Prostate gland (tissue), 2 donors: ENCODE data around the gene AGPAT4. TPM values are rescaled to one million over a fixed set of nuclear protein-coding genes. Genes with fewer than 3 reads are reported as not detected.

ENCODE experiments used
- DNase-seq: peaks from one replicate; pipeline ENCODE4 v3.0.0-alpha.2; 2019; ENCODE audit warnings: low spot score
- H3K27ac ChIP-seq, 2 donors: fragments of 200-600 bp; sonication (generic); 2 replicates each; pipeline ENCODE4 v1.5.1; 2017 to 2019
- H3K27me3 ChIP-seq: fragments of 200-600 bp; sonication (generic); replicated peaks from 2 replicates; pipeline ENCODE4 v1.5.1; 2019; ENCODE audit not compliant: insufficient read depth
- H3K36me3 ChIP-seq, 2 donors: fragments of 200-600 bp; sonication (generic); 1 replicate in 1 of 2; 2 replicates in 1 of 2; pipeline versions ENCODE4 v1.5.1 to v1.8.1; 2017 to 2019
- H3K4me1 ChIP-seq: fragments of 200-600 bp; sonication (generic); replicated peaks from 2 replicates; pipeline ENCODE4 v1.5.1; 2019
- H3K4me3 ChIP-seq, 2 donors: fragments of 200-600 bp; sonication (generic); 2 replicates each; pipeline ENCODE4 v1.5.1; 2017 to 2019
- H3K9me3 ChIP-seq: fragments of 200-600 bp; sonication (generic); 2 replicates; pipeline ENCODE4 v1.5.1; 2017
- CTCF ChIP-seq, 4 experiments: fragments of 200-600 bp in 2 of 4; fragments of 450-650 bp in 2 of 4; sonication (generic) in 2 of 4; IDR thresholded peaks; 1 replicate in 3 of 4; 2 replicates in 1 of 4; pipeline ENCODE4 v1.5.1; 2016 to 2019; ENCODE audit warnings: antibody characterized with exemption in 4 of 4, mild to moderate bottlenecking in 2 of 4, moderate library complexity in 2 of 4
- POLR2A ChIP-seq: fragments of 450-650 bp; IDR thresholded peaks from one replicate; pipeline ENCODE4 v1.6.1; 2016; ENCODE audit warnings: antibody characterized with exemption, mild to moderate bottlenecking
- POLR2AphosphoS5 ChIP-seq: sonication (generic); formaldehyde crosslinking; IDR thresholded peaks from one replicate; pipeline ENCODE4 v1.6.1; 2017; ENCODE audit warnings: antibody characterized with exemption
- WGBS: methylation state at CpG from one replicate; pipeline ENCODE4 v1.1.5; 2018; 5-methylcytosine and 5-hydroxymethylcytosine counted together
- intact Hi-C: fragments of 100-400 bp; cut with DNase I; formaldehyde crosslinking; loops from one replicate; pipeline ENCODE4 v1.14.2; 2022
- total RNA-seq, 2 donors: library from RNA; depleted of rRNA; stranded (reverse); fragments of >200 nt; gene quantifications; one replicate each; pipeline ENCODE4 v1.1.0, GENCODE V29; 2016

The AGPAT4 gene
- total RNA-seq, 2 donors from 2014 or later = 1.7 to 4.2 TPM

- 76% methylated on average over 2 of the region's 2 CpGs for WGBS
- H3K27ac ChIP-seq = no peak overlapping the region
- no peaks in the 10 kb centered on the region for H3K4me1 ChIP-seq
- TF ChIP-seq POLR2A (no peak), POLR2AphosphoS5 (no peak), CTCF (IDR thresholded peaks at IDR 0.05) (no peak)
- no peak overlapping the region for H3K4me3 ChIP-seq
- H3K27me3 ChIP-seq = no peaks in the 10 kb centered on the region
- no peaks in the 10 kb centered on the region for H3K36me3 ChIP-seq
- DNase-seq = no peak
- no peaks in the 10 kb centered on the region for H3K9me3 ChIP-seq
- intact Hi-C loops = no loop called here
Observed at GRCh38 chr6:161171207-161171606, 102.7 kb downstream of the AGPAT4 start.

- Histone ChIP-seq H3K27me3 (no peaks in the 10 kb centered on the region), H3K4me3 (no peak overlapping the region), H3K4me1 (no peaks in the 10 kb centered on the region), H3K9me3 (no peaks in the 10 kb centered on the region), H3K36me3 (no peaks in the 10 kb centered on the region), H3K27ac (no peak overlapping the region)
- 62% methylated on average over 4 of the region's 4 CpGs for whole genome bisulfite sequencing
- DNase-seq = no peak
- TF ChIP-seq POLR2A = no peak
- TF ChIP-seq CTCF (IDR thresholded peaks at IDR 0.05) = no peak
- TF ChIP-seq POLR2AphosphoS5 = no peak
- intact Hi-C loops = no loop called here
Observed at GRCh38 chr6:161169696-161170095, 104.2 kb downstream of the AGPAT4 start.

GRCh38 chr6:161169035-161169434 is 104.8 kb downstream of the AGPAT4 start:
- Histone ChIP-seq H3K27me3 (no peaks in the 10 kb centered on the region), H3K36me3 (no peaks in the 10 kb centered on the region), H3K27ac (no peak overlapping the region), H3K4me1 (no peaks in the 10 kb centered on the region), H3K9me3 (no peaks in the 10 kb centered on the region), H3K4me3 (no peak overlapping the region)
- intact Hi-C loops = no loop called here
- no peak for TF ChIP-seq CTCF (IDR thresholded peaks at IDR 0.05)
- no peak for TF ChIP-seq POLR2AphosphoS5
- no peak for TF ChIP-seq POLR2A
- no peak for DNase-seq
- 89% methylated on average over 2 of the region's 2 CpGs for WGBS

- no peak overlapping the region for H3K27ac ChIP-seq
- TF ChIP-seq POLR2AphosphoS5 (peak; percentile 10), POLR2A (no peak)
- H3K4me1 ChIP-seq = no peaks in the 10 kb centered on the region
- no peaks in the 10 kb centered on the region for H3K9me3 ChIP-seq
- H3K27me3 ChIP-seq = no peaks in the 10 kb centered on the region
- DNase-seq = no peak
- WGBS = 63% methylated on average over 14 of the region's 14 CpGs
- intact Hi-C loops = no loop called here
- no peaks in the 10 kb centered on the region for H3K36me3 ChIP-seq
- H3K4me3 ChIP-seq = no peak overlapping the region
Observed at GRCh38 chr6:161168281-161168891, 105.5 kb downstream of the AGPAT4 start.

- H3K27me3 ChIP-seq = no peaks in the 10 kb centered on the region
- no peak overlapping the region for H3K4me3 ChIP-seq
- no peak overlapping the region for H3K27ac ChIP-seq
- no peaks in the 10 kb centered on the region for H3K36me3 ChIP-seq
- TF ChIP-seq POLR2AphosphoS5 = no peak
- no peak for TF ChIP-seq CTCF (IDR thresholded peaks at IDR 0.05)
- no peak for TF ChIP-seq POLR2A
- no peaks in the 10 kb centered on the region for H3K9me3 ChIP-seq
- no peak for DNase-seq
- H3K4me1 ChIP-seq = peaks cover 3% of the 10 kb centered on the region
- intact Hi-C loops = no loop called here
- 93% methylated on average over 5 of the region's 5 CpGs for WGBS
Observed at GRCh38 chr6:161166677-161167076, 107.2 kb downstream of the AGPAT4 start.
